Activated CD4-positive, alpha-beta T cell treated with anti-CD3 and anti-CD28 coated beads, Interleukin-2, amount 50 U/mL, for 24 hours (primary cell): ENCODE results near the gene TVP23A.
"Not testable (repeated sequence)": the region's sequence is repeated elsewhere in the genome, so short reads cannot be mapped to it uniquely, and the experiment has no call there.

Source experiments
- DNase-seq, 2 donors: peaks; one replicate each; pipeline ENCODE4 v3.0.0-alpha.2; 2020; ENCODE audit warnings: low read depth in 1 of 2, low spot score in 1 of 2

Gene TVP23A

DNA sequence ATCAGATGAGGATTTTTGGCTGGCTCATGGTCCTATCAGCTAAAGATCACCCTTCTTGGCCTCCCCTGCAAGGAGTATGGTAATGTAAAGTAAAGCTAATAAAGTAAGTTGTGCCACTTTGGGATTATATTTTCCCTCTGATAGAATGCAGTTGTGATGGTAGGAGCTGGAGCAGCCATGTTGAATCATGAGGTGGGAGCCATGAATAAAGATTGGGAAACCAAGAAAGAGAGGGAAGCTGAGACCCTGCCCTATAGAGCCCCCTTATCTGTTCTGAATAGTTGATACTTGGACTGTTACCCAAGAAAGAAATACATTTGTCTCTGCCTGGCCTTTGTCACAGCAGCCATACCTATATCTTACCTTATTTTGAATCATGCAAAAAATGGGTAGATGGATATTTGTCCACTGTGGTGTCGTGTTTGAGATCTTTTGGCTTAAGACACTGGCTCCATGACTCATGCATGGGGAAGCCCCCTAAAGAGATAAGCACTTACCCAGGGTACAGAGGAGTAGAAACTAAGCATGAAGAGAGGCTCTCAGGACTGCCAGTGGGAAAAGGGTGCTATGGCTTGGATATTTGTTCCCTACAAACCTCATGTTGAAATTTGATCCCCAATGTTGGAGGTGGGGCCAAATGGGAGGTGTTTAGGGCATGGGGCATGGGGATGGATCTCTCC lies 17.7 kb upstream of the TVP23A start:
- no peak for DNase-seq

DNA sequence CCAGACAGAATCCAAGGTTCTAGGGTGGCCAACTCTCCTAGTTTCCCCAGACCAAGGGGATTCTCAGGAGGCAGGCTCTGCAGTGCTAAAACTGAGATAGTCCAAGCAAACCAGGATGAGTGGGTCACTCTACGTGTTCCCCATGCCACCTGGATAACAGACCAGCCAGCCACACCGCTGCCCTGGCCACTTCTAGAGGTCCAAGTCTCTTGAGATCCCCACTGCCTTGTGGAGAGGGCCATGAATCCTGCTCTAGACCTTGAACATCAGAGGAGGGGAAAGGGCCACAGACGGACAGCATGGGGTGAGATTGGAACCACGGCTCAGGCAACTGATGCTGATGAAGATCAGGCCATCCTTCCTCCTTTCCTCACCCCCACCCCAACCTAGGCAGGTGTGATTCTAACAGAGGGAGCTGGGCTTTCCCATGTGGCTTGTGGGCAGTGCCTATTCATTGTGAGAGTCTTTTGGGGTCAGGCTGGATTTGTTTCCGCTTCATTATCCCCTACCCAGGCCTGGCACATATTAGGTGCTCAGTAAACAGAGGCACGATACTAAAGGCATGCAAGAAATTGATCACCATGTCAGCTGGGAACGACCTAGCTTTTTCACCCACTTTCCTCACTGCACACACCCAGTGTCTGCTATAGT lies 16.8 kb upstream of the TVP23A start:
- no peak for DNase-seq

DNA sequence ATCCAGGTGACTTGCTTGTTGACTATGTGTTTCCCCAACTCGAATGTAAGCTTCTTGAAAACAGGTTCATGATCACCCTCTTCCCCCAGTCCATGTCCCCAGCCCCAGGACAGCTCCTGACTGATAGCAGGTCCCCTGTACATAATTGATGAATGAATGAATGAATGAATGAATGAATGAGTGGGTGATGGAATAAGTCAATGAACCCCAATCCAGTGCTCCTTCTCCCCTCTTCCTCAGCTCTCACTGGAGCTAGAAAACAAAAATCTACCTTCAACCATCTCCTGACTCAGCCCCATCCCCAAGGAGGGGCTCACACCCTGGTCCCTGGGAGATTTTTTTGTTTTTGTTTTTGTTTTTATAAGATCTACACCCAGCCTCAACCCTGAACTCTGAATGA lies 16.2 kb upstream of the TVP23A start:
- DNase-seq, result no peak

DNA sequence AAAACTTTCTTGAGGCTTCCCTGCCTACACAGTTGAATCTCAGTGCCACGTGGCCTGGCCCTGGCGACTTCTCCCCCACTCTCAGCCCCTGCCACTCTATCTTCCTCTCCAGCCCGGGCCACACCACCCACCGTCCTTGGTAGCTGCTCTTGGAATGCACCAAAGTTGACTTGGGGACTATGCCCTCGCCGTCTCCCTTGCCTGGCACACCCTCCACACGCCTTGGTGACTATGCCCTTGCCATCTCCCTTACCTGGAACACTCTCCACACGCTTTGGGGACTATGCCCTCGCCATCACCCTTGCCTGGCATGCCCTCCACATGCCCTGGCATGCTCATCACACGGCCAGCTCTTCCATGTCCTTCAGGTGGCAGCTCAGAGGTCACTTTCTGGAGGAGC lies 15.5 kb upstream of the TVP23A start:
- no peak for DNase-seq

DNA sequence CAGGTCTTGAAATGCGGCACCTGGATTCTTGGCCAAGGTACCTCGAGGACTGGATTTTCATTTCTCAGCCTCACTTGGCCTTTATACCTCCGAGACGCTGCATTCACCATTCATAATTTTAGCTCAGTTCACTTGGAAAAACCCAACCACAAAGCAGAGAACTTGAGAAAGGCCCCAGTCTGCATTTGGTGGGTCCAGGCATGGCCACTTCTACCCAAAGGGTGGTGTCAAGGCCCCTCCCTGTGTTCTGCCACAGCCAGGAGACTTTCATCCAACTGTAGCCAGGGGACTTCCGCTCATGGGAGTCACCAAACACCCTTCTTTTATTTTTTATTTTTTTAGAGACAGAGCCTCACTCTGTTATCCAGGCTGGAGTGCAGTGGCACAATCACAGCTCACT lies 14.7 kb upstream of the TVP23A start:
- DNase-seq, result no peak

DNA sequence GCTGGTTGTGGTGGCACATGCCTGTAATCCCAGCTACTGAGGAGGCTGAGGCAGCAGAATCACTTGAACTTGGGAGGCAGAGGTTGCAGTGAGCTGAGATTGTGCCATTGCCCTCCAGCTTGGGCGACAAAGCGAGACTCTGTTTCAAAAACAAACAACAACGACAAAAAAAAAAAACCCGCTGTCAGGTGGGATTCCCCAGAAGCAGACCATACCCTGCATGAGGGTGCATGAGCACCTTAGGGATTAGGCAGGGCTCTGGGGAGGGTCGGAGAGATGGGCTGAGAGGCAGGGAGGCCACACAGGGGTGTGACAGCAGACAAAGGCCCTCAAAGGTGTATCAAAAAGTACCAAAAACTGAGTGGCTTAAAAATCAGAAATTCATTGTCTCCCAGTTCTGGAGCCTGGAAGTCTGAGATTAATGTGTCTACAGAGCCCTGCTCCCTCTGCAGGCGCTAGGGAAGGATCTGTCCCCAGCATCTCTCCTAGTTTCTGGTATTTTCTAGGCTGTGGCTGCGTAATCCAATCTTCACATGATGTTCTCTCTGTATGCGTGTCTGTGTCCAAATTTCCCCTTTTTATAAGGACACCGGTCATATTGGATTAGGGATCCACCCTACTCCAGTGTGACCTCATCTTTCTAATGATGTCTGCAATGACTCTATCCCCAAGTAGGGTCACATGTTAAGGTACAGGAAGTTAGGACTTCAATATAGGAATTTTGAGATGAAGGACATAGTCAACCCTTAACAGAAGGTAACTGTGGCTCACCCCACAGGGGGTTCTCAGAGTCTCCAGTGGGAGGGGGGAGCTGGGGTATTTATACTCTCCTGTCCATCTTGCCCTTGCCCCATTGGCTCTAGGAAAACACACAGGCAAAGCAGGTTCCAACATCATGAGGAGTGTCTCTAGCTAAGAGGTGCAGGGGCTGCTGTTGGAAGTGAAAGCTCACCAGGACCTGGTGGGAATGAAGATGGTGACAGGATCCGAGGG lies 13.6 kb upstream of the TVP23A start:
- no peak for DNase-seq

DNA sequence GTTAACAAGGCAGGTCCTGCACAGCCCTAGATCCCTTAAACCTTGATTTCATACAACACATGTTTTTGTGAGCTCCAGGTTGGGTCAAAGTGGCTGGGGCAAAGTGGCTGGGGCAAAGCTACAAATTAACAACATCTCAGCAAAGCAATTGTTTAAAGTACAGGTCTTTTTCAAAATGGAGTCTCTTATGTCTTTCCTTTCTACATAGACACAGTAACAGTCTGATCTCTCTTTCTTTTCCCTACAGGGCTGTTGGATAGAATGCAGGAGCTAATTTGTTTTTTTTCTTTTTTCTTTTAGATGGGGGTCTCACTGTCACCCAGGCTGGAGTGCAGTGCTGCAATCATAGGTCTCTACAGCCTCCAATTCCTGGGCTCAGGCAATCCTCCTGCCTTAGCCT lies 11.6 kb upstream of the TVP23A start:
- DNase-seq, result not testable (repeated sequence)

DNA sequence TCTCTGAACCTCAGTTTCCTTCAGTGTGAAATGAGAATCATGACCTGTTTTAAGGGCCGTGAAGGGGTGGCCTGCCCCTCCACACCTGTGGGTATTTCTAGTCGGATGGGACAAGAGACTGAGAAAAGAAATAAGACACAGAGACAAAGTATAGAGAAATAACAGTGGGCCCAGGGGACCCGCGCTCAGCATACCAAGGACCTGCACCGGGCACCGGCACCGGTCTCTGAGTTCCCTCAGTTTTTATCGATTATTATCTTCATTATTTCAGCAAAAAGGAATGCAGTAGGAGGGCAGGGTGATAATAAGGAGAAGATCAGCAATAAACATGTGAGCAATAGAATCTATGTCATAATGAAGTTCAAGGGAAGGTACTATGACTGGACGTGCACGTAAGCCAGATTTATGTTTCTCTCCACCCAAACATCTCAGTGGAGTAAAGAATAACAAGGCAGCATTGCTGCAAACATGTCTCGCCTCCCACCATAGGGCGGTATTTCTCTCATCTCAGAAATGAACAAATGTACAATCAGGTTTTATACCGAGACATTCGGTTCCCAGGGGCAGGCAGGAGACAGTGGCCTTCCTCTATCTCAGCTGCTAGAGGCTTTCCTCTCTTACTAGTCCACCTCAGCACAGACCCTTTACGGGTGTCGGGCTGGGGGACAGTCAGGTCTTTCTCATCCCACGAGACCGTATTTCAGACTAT lies 10.9 kb upstream of the TVP23A start:
- DNase-seq, result not testable (repeated sequence)

DNA sequence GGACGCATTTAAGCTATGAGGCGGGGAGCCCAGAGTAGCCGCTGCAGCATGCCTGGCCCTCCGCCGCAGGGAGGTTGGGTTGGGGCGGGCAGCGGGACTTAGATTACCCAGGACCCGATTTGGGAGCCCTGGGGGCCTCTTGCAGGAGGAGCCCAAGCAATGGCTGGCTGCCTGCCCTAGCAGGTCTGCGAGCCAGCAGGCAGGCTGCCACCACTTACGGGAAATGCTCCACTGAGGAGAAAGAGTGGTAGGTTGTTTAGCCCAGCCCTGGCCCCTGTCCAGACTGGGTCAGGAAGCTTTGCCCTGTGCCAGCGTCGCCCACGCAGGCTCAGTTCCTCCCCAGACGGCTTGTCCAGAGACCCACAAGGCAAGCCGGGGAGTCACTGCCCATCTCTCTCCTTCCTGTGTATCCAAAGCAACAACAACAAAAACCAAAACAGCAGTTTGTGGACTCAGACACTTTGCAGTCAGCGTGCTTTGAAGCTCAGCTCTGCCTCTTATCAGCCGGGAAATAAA lies 10.3 kb upstream of the TVP23A start:
- no peak for DNase-seq

DNA sequence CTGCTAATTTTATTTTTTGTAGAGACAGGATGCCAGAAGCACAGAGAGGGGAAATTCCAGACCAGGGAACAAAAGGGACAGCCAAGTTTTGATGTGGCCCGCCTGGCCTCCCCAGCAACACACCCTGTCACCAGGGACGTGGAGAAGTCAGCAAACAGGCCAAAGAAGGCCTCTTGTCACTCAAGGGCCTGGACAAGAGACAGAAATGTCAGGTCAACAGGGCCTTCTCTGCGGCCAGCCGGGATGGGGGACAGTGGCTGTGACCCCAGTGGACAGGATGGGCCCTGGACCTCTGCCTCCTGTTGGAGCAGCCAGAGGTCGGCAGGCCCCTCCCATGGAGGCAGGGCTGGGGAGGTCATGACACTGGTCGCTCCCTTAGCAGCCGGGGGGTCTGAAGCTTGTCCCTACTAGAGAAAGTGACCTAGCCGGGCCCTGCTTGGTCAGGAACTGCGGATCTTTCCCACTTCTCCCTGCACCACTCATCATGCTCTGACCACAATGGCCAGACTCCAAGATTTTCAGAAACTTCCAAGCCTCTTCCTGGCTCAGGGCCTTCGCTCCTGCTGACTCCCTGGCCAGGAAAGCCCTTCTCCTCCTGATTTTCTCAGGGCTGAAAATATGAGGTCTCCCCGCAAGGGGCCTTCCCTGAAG lies 9.2 kb upstream of the TVP23A start:
- no peak for DNase-seq

DNA sequence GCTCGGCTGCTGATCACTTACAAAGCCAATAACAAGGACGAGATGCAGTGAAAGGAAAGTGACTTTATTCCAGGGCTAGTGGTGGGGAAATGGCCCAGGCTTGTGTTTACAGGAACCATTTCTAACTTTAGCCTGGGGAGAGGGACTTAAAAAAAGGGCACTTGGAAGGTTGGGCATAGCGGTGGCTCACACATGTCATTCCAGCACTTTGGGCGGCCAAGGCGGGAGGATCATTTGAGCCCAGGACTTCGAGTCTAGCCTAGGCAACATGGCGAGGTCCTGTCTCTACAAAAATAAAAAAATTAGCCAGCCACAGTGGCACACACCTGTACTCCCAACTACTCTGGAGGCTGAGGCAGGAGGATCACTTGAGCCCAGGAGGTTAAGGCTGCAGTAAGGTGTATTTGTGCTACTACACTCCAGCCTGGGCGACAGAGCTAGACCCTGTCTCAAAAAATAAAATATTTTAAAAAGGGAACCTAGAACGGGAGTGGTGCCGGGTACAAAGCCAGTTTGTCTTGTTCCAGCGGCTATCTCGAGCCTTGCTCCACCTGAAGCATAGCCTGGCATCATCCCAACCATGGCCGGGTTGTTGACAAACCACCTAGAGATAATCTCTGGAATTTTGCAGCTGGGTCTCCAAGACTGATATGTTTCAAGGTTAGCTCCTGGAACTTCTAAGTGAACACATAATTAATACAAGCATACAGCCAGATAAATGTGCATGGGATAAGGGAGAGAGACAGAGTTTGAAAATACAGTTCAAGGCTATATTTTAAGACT lies 5.7 kb upstream of the TVP23A start:
- no peak for DNase-seq

DNA sequence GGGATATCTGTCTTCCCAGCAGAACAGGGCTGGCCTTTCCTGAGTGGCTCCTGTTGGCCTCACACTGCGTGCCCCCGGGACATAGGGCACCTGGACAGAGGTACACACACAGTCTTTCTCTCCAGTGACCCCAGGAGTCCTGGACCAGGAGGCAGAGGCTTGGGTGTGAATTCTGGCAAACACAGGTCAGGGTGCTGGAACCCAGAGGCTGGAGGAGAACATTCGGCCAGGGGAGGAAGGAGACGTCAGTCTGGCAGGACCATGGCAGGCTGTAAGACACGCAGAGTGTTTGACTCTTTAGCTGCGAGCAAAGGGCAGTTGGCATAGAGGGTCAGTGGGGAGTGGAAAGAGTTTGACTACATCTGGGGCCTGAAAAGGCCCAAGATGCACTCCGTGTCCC lies 4.1 kb upstream of the TVP23A start:
- no peak for DNase-seq

DNA sequence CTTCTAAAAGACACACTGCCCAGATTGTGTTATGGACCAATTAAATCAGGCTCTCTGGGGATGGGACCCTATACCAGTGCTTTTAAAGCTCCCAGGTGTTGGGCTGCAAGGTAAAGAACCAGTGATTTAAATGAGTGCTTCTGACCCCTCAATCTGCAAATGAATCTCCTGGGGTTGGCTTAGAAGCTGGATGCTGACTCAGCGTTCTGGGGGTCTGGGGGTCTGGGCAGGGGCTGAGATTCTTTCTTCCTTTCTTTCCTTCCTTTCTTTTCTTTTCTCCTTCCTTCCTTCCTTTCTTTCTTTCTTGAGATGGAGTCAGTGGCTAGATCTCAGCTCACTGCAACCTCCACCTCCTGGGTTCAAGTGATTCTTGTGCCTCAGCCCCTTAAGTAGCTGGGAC lies 2.0 kb upstream of the TVP23A start:
- no peak for DNase-seq

DNA sequence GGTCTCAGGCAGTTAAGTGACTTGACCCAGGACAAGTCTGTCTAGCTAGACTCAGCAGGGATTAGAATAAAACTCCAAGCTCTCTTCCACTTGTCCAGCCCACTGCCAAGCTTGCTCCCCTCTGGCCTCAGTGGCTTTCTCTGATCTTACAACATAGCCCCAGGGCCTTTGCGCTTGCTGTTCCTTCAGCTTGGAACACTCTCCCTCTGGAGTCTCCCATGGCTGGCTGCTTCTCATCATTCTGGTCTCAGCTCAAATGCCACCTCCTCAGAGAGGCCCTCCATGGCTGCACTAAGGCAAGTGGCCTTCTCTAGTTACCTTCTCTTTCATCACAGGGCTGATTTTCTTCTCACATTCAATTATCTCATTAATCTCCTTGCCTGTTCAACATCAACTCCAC lies 1.1 kb downstream of the TVP23A start:
- no peak for DNase-seq

DNA sequence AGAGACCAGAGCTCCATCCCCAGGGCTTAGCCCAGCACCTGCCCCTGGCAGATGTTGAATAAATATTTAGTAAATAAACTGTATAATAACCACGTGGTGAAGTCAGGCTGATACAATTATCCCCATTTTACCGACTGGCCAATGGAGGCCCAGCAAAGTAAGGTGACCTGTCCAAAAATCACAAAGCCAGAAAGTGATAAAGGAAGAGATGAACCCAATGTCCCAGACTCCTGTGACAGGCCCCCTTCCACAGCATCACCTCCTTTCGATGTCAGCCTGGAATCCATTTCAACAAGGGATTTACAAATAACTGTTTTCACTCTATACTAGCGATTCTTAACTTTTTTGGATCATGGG lies 5.5 kb downstream of the TVP23A start:
- no peak for DNase-seq

DNA sequence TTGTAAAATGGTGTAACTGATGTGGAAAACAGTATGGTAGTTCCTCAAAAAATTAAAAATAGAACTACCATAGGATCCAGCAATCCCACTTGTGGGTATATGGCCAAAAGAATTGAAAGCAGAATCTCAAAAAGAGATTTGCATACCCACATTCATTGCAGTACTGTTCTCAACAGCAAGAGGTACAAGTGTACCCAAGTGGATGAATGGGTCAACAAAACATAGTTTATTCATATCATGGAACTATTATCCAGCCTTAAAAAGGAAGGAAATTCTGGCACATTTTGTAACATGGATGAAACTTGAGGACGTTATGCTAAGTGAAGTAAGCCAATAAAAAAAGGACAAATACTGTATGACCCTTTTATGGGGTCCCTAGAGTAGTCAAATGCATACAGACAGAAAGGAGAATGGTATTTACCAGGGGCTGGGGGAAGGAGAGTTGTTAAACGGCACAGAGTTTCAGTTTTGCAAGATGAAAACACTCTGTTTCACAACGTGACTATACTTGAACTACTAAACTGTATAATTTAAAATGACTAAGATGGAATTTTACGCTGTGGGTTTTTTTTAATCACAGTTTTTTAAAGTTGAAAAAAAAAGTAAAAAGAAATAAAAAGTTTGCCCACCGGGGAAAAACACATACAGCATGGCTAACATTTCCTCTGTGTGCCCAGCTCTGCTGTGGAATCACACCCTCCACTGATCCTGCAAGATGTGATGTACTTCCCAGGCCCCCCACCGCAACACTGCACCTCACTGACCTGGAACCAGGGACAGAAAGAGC lies 6.1 kb downstream of the TVP23A start:
- no peak for DNase-seq

DNA sequence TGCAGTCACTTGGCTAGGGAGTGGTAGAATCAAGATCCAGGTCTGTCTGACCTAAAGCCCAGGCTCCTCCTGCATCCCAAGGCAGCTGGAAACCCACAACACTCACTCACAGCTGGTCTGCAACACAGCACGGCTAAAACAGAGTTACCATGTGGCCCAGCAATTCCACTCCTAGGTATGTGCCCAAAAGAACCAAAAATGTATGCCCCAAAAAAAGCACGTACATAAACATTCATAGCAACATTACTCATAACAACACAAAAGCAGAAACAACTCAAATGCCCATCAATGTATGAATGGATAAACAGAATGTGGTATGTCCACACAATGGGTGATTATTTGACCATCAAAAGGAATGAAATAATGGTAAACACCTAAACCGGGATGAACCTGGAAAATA lies 8.9 kb downstream of the TVP23A start:
- no peak for DNase-seq

DNA sequence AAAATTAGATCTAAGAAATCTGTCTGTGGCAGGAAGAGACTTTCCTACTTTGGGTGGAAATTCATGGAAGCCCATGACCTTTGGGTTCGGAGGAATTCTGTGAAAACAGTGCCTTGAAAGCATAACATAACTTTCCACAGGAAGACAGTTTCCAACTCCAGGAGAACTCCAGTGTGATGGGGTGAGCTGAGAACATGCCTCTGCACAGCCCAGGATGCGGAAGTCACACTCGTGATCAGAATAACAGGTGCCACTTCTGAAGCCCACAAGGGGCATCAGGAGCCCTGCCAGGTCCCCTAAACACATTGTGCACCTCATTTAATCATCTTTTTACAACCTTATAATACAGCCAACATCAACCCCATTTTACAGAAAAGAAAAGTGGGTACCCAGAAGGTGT lies 9.7 kb downstream of the TVP23A start:
- DNase-seq, result no peak

DNA sequence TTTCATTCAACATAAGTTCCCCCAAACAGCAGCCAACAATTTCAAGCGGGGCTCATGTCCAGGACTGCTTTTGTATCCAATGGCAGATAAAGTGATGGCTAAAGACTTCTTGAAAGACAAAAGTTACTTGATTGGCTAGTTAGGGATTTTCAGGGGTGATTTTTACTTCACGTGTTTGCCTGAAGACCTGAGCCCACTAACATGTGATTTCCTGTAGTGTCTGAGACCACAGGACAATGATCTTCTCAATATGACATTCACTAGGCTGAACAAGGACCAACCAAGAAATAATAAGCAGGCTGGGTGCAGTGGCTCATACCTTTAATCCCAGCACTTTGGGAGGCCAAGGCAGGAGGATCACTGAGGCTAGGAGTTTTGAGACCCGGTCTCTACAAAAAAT lies 10.4 kb downstream of the TVP23A start:
- DNase-seq, result no peak
